H9 (cell line): ENCODE data around the gene MRPL37. TPM values are rescaled to one million over a fixed set of nuclear protein-coding genes. Genes with fewer than 3 reads are reported as not detected.

Experiments used
- DNase-seq: peaks from one replicate; pipeline ENCODE4 v3.0.0-alpha.2; 2017
- H2AFZ ChIP-seq: one replicate; pipeline ENCODE4 v1.6.1; 2013; ENCODE audit warnings: mild to moderate bottlenecking, low read length, control low read depth, moderate library complexity
- H2AK5ac ChIP-seq: 2 replicates; pipeline ENCODE4 v1.6.1; 2013; ENCODE audit warnings: low read length, control low read depth, mixed read lengths; ENCODE audit not compliant: insufficient read length
- H2BK120ac ChIP-seq: one replicate; pipeline ENCODE4 v1.6.1; 2013; ENCODE audit warnings: low read depth, mild to moderate bottlenecking, low read length, control low read depth, inconsistent platforms; ENCODE audit not compliant: poor library complexity, severe bottlenecking
- H2BK12ac ChIP-seq: 2 replicates; pipeline ENCODE4 v1.6.1; 2013; ENCODE audit warnings: low read length, control low read depth, mixed read lengths, low read depth; ENCODE audit not compliant: insufficient read length
- H2BK15ac ChIP-seq: 2 replicates; pipeline ENCODE4 v1.6.1; 2013; ENCODE audit warnings: low read depth, low read length, control low read depth
- H2BK20ac ChIP-seq: one replicate; pipeline ENCODE4 v1.6.1; 2013; ENCODE audit warnings: low read depth, mild to moderate bottlenecking, low read length, control low read depth, inconsistent platforms; ENCODE audit not compliant: poor library complexity, severe bottlenecking
- H2BK5ac ChIP-seq: 2 replicates; pipeline ENCODE4 v1.6.1; 2013; ENCODE audit warnings: low read length, control low read depth, mixed read lengths; ENCODE audit not compliant: insufficient read length
- H3K14ac ChIP-seq: 2 replicates; pipeline ENCODE4 v1.6.1; 2013; ENCODE audit warnings: low read length, control low read depth; ENCODE audit not compliant: insufficient read depth
- H3K18ac ChIP-seq: 2 replicates; pipeline ENCODE4 v1.6.1; 2013; ENCODE audit warnings: low read depth, mild to moderate bottlenecking, mixed read lengths, low read length, control low read depth; ENCODE audit not compliant: insufficient read length
- H3K23ac ChIP-seq: 2 replicates; pipeline ENCODE4 v1.6.1; 2013; ENCODE audit warnings: low read length, control low read depth, mixed read lengths, low read depth; ENCODE audit not compliant: insufficient read length
- H3K23me2 ChIP-seq: 2 replicates; pipeline ENCODE4 v1.6.1; 2013; ENCODE audit warnings: low read depth, mild to moderate bottlenecking, mixed read lengths, low read length, control low read depth; ENCODE audit not compliant: insufficient read length, poor library complexity, severe bottlenecking
- H3K27ac ChIP-seq: 2 replicates; pipeline ENCODE4 v1.5.1; 2013; ENCODE audit warnings: low read length, control low read depth, mixed read lengths, low read depth; ENCODE audit not compliant: insufficient read length
- H3K27me3 ChIP-seq: 2 replicates; pipeline ENCODE4 v1.6.1; 2013; ENCODE audit warnings: low read length, control low read depth, inconsistent platforms; ENCODE audit not compliant: insufficient read depth
- H3K4ac ChIP-seq: 2 replicates; pipeline ENCODE4 v1.6.1; 2013; ENCODE audit warnings: low read depth, mild to moderate bottlenecking, control low read depth, inconsistent platforms, low read length, moderate library complexity
- H3K4me1 ChIP-seq: 2 replicates; pipeline ENCODE4 v1.6.1; 2013; ENCODE audit warnings: low read length, control low read depth, inconsistent platforms; ENCODE audit not compliant: insufficient read depth
- H3K4me2 ChIP-seq: 2 replicates; pipeline ENCODE4 v1.6.1; 2013; ENCODE audit warnings: low read length, control low read depth, mixed read lengths; ENCODE audit not compliant: insufficient read length, insufficient read depth
- H3K56ac ChIP-seq: 2 replicates; pipeline ENCODE4 v1.6.1; 2013; ENCODE audit warnings: low read depth, mild to moderate bottlenecking, mixed read lengths, low read length, control low read depth; ENCODE audit not compliant: insufficient read length
- H3K79me1 ChIP-seq: 2 replicates; pipeline ENCODE4 v1.6.1; 2013; ENCODE audit warnings: low read depth, mild to moderate bottlenecking, moderate library complexity, low read length, control low read depth, inconsistent platforms; ENCODE audit not compliant: insufficient read depth, poor library complexity, severe bottlenecking
- H3K79me2 ChIP-seq: 2 replicates; pipeline ENCODE4 v1.6.1; 2013; ENCODE audit warnings: low read length, control low read depth, inconsistent platforms; ENCODE audit not compliant: insufficient read depth
- H3K9ac ChIP-seq: 2 replicates; pipeline ENCODE4 v1.6.1; 2013; ENCODE audit warnings: low read length, control low read depth, mixed read lengths; ENCODE audit not compliant: insufficient read length; ENCODE audit errors: extremely low read depth
- H3K9me3 ChIP-seq: one replicate; pipeline ENCODE4 v1.6.1; 2013; ENCODE audit warnings: low read depth, low read length, inconsistent platforms; ENCODE audit not compliant: control insufficient read depth
- H3T11ph ChIP-seq: one replicate; pipeline ENCODE4 v1.6.1; 2013; ENCODE audit warnings: mild to moderate bottlenecking, low read length, control low read depth, inconsistent platforms
- H4K20me1 ChIP-seq: one replicate; pipeline ENCODE4 v1.6.1; 2013; ENCODE audit not compliant: control insufficient read depth, insufficient read length, insufficient read depth
- H4K5ac ChIP-seq: 2 replicates; pipeline ENCODE4 v1.6.1; 2013; ENCODE audit warnings: low read depth, mild to moderate bottlenecking, mixed read lengths, low read length, control low read depth; ENCODE audit not compliant: insufficient read length
- H4K8ac ChIP-seq: replicated peaks from 2 replicates; pipeline ENCODE4 v1.6.1; 2013; ENCODE audit warnings: low read length, control low read depth, mixed read lengths, low read depth; ENCODE audit not compliant: insufficient read length
- H4K91ac ChIP-seq: 2 replicates; pipeline ENCODE4 v1.6.1; 2013; ENCODE audit warnings: low read depth, mild to moderate bottlenecking, moderate library complexity, mixed read lengths, low read length, control low read depth; ENCODE audit not compliant: insufficient read length
- H3K27ac Mint-ChIP-seq, 3 experiments: 2 replicates in 2 of 3; 3 replicates in 1 of 3; pipeline ENCODE4 v1.8.0; 2020 to 2021; ENCODE audit warnings: mixed read lengths in 3 of 3, mild to moderate bottlenecking in 1 of 3, moderate library complexity in 1 of 3
- H3K27me3 Mint-ChIP-seq: 2 replicates; pipeline ENCODE4 v1.8.0; 2021; ENCODE audit warnings: low read depth, mild to moderate bottlenecking, moderate library complexity, mixed read lengths
- H3K36me3 Mint-ChIP-seq, 3 experiments: 2 replicates in 2 of 3; 3 replicates in 1 of 3; pipeline ENCODE4 v1.8.0; 2020 to 2021; ENCODE audit warnings: low read depth in 3 of 3, mixed read lengths in 3 of 3; ENCODE audit not compliant: insufficient read depth in 1 of 3
- H3K4me1 Mint-ChIP-seq, 2 experiments: 2 replicates each; pipeline ENCODE4 v1.8.0; 2020; ENCODE audit warnings: mixed read lengths in 2 of 2
- H3K4me3 Mint-ChIP-seq, 2 experiments: 2 replicates in 1 of 2; 3 replicates in 1 of 2; pipeline ENCODE4 v1.8.0; 2020 to 2021; ENCODE audit warnings: mild to moderate bottlenecking in 2 of 2, mixed read lengths in 2 of 2, moderate library complexity in 1 of 2
- H3K9me3 Mint-ChIP-seq, 2 experiments: 2 replicates in 1 of 2; 3 replicates in 1 of 2; pipeline ENCODE4 v1.8.0; 2020; ENCODE audit warnings: mild to moderate bottlenecking in 2 of 2, mixed read lengths in 2 of 2, moderate library complexity in 1 of 2
- WGBS: extraction: QIAGEN DNeasy Blood & Tissue Kit; methylation state at CpG from one replicate; pipeline ENCODE4 v1.1.7; 2013; ENCODE audit warnings: missing lambda C conversion rate, low lambda C conversion rate, mixed read lengths; ENCODE audit not compliant: insufficient read length; ENCODE audit errors: extremely low coverage; 5-methylcytosine and 5-hydroxymethylcytosine counted together
- total RNA-seq: library from RNA; stranded (reverse); gene quantifications from 2 replicates; pipeline ENCODE4 v1.2.1, GENCODE V29; 2021
- TF ChIP-seq, protein P1 (sequence below): fragments of 200-600 bp; sonication (generic); conservative IDR thresholded peaks from 3 replicates; pipeline ENCODE4 v1.8.0; 2021; ENCODE audit warnings: antibody characterized with exemption, mild to moderate bottlenecking

Gene MRPL37
- total RNA-seq, 1 experiment from 2014 or later, result 123 TPM

DNA sequence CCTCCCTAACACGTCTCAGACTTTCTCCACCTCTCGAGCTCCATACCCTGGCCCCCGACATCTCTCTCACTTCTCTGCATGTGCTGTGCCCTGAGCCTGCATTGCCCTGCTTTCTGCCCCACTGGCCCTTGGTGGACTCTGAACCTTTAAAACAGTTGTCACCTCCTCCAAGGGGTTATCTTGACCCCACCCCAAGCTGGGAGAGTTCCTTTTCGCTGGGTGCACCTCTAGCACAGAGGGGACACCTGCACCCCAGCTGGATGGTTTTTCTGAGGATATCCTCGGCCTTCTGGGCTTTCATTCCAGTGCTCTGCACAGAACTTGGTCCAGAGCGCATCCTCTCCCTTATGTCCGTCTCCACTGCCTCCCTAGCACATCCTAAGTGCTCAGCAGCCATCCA is 43.0 kb upstream of the MRPL37 start:
- peaks cover 16% of the 10 kb centered on the region for H3K27me3 Mint-ChIP-seq
- no peaks in the 10 kb centered on the region for H3K9me3 Mint-ChIP-seq
- H2AK5ac ChIP-seq, result no peak overlapping the region
- H3K79me2 ChIP-seq, result no peaks in the 10 kb centered on the region
- TF ChIP-seq, protein P1, sequence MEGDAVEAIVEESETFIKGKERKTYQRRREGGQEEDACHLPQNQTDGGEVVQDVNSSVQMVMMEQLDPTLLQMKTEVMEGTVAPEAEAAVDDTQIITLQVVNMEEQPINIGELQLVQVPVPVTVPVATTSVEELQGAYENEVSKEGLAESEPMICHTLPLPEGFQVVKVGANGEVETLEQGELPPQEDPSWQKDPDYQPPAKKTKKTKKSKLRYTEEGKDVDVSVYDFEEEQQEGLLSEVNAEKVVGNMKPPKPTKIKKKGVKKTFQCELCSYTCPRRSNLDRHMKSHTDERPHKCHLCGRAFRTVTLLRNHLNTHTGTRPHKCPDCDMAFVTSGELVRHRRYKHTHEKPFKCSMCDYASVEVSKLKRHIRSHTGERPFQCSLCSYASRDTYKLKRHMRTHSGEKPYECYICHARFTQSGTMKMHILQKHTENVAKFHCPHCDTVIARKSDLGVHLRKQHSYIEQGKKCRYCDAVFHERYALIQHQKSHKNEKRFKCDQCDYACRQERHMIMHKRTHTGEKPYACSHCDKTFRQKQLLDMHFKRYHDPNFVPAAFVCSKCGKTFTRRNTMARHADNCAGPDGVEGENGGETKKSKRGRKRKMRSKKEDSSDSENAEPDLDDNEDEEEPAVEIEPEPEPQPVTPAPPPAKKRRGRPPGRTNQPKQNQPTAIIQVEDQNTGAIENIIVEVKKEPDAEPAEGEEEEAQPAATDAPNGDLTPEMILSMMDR, result no peak
- H2BK12ac ChIP-seq, result no peak overlapping the region
- H3K23me2 ChIP-seq, result no peaks in the 10 kb centered on the region
- H4K8ac ChIP-seq, result no peak overlapping the region
- no peak overlapping the region for H2AFZ ChIP-seq
- H3K4ac ChIP-seq, result no peak overlapping the region
- no peak for DNase-seq
- H3K27ac Mint-ChIP-seq, result no peak overlapping the region
- no peak overlapping the region for H2BK5ac ChIP-seq
- no peaks in the 10 kb centered on the region for H4K20me1 ChIP-seq
- no peak overlapping the region for H3K27ac ChIP-seq
- H2BK20ac ChIP-seq, result no peak overlapping the region
- H3K4me1 ChIP-seq, result peaks cover 4% of the 10 kb centered on the region; the same call in 1 of the 2 replicates
- H3K18ac ChIP-seq, result no peak overlapping the region
- H4K5ac ChIP-seq, result no peak overlapping the region
- no peak overlapping the region for H2BK120ac ChIP-seq
- no peak overlapping the region for H3K9ac ChIP-seq
- no peak overlapping the region for H2BK15ac ChIP-seq
- H3K4me3 Mint-ChIP-seq, result no peak overlapping the region
- H3K79me1 ChIP-seq, result no peaks in the 10 kb centered on the region
- H3K27me3 ChIP-seq, result no peaks in the 10 kb centered on the region
- no CpG with 5 or more reads among the region's 7 CpGs for WGBS
- no peaks in the 10 kb centered on the region for H3K9me3 ChIP-seq
- peaks cover 13 to 14% of the 10 kb centered on the region in 2 experiments for H3K4me1 Mint-ChIP-seq
- no peak overlapping the region for H4K91ac ChIP-seq
- H3T11ph ChIP-seq, result no peak overlapping the region
- no peak overlapping the region for H3K14ac ChIP-seq
- no peaks in the 10 kb centered on the region for H3K36me3 Mint-ChIP-seq
- H3K23ac ChIP-seq, result no peak overlapping the region
- H3K4me2 ChIP-seq, result no peak overlapping the region
- no peak overlapping the region for H3K56ac ChIP-seq
